GM12891 (cell line): ENCODE data around the gene PPIL1.
"Not testable (repeated sequence)": the region's sequence is repeated elsewhere in the genome, so short reads cannot be mapped to it uniquely, and the experiment has no call there.

Experiments
- DNase-seq: peaks from one replicate; pipeline ENCODE4 v3.0.0; 2011; ENCODE audit warnings: low spot score; ENCODE audit not compliant: insufficient read length
- FAIRE-seq: peaks from 2 replicates; lab custom pipeline; 2011; peaks lifted over from hg19 to GRCh38; lab: Jason Lieb, UNC
- PAX5 ChIP-seq: IDR thresholded peaks from 2 replicates; pipeline ENCODE4 v1.6.1; 2011; ENCODE audit warnings: low read length, moderate library complexity, mild to moderate bottlenecking; ENCODE audit not compliant: insufficient read depth, severe bottlenecking
- POLR2A ChIP-seq: IDR thresholded peaks from 2 replicates; pipeline ENCODE4 v1.6.1; 2011; ENCODE audit warnings: low read depth, low read length, control low read depth
- POLR2AphosphoS5 ChIP-seq: IDR thresholded peaks from 2 replicates; pipeline ENCODE4 v1.6.1; 2011; ENCODE audit warnings: low read depth, low read length, control low read depth
- POU2F2 ChIP-seq: IDR thresholded peaks from 2 replicates; pipeline ENCODE4 v1.6.1; 2011; ENCODE audit warnings: low read depth, mild to moderate bottlenecking, control low read depth, low read length, moderate library complexity
- SPI1 ChIP-seq: IDR thresholded peaks from 2 replicates; pipeline ENCODE4 v1.6.1; 2011; ENCODE audit warnings: low read depth, low read length, control low read depth
- TAF1 ChIP-seq: IDR thresholded peaks from 2 replicates; pipeline ENCODE4 v1.6.1; 2011; ENCODE audit warnings: low read depth, low read length, control low read depth

PPIL1 gene

GRCh38 chr6:36817176-36817817, 57.3 kb downstream of the PPIL1 start:
- FAIRE-seq (no peak), DNase-seq (no peak)
- no peak for TF ChIP-seq SPI1

- TF ChIP-seq SPI1 (no peak), POLR2AphosphoS5 (no peak), POU2F2 (no peak), TAF1 (no peak), PAX5 (no peak), POLR2A (no peak)
- DNase-seq (no peak), FAIRE-seq (no peak)
Measured at GRCh38 chr6:36815962-36816735, 58.5 kb downstream of the PPIL1 start.

DNA sequence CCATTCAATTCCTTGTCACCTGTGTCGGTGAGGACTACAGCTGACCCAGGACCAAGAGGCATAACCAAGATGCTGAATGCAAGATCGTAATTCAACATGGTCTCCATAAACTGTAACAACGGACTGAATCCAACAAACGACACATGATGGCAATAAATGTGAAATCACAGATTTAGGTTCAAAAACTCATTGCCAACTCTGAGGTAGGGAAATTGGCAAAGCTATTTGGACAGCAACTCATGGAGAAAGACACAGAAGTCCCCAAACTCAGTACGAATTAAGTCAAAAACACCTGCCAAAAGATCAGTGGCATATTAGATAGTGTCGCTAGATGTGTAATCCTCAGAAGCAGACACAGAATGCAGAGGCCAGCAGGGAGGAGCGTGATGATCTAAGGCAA, 60.4 kb downstream of the PPIL1 start:
- FAIRE-seq, result no peak
- DNase-seq, result no peak
- TF ChIP-seq POLR2AphosphoS5 (no peak), TAF1 (no peak), PAX5 (no peak)

- DNase-seq (no peak), FAIRE-seq (no peak)
- TF ChIP-seq TAF1, result no peak
- no peak for TF ChIP-seq PAX5
- no peak for TF ChIP-seq SPI1
- no peak for TF ChIP-seq POU2F2
- TF ChIP-seq POLR2AphosphoS5, result no peak
- no peak for TF ChIP-seq POLR2A
Measured at GRCh38 chr6:36813526-36813925, 61.1 kb downstream of the PPIL1 start.

DNA sequence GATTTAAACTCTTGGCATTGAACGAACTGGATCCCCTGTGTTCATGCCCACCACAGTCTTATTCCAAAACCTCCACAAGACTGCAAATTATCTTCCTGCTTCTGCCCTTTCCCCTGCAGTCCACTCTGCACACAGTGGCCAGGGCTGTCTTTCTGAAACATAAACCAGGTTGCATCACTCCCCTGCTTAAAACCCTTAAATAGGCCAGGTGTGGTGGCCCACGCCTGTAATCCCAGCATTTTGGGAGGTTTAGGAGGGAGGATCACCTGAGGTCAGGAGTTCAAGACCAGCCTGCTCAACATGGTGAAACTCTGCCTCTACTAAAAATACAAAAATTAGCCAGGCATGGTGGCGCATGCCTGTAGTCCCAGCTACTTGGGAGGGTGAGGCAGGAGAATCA, 61.6 kb downstream of the PPIL1 start:
- not testable (repeated sequence) for FAIRE-seq, DNase-seq

- FAIRE-seq, result no peak
- TF ChIP-seq POLR2AphosphoS5 (no peak), POLR2A (no peak), PAX5 (no peak)
- no peak for DNase-seq
Measured at GRCh38 chr6:36809941-36810803, 64.4 kb downstream of the PPIL1 start.

DNA sequence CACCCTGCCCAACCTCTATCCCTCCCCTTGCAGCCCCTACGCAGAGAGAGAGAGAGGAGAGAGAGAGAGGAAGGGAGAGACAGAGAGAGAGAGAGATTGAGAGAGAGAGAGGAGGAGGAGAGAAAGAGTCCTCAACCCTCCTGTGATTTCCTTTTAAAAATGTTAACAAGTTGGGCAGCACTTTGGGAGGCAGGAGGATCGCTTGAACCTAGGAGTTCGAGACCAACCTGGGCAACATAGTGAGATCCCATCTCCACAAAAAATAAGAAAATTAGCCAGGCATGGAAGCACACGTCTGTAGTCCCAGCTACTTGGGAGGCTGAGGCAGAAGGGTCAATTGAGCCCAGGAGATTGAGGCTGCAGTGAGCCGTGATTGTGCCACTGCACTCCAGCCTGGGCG, 65.4 kb downstream of the PPIL1 start:
- FAIRE-seq (no peak), DNase-seq (no peak)
- TF ChIP-seq PAX5, result no peak
- no peak for TF ChIP-seq SPI1
- TF ChIP-seq TAF1, result no peak
- no peak for TF ChIP-seq POLR2AphosphoS5
- TF ChIP-seq POU2F2, result no peak
- TF ChIP-seq POLR2A, result no peak

- DNase-seq, result no peak
- TF ChIP-seq POLR2AphosphoS5 (no peak), POU2F2 (no peak), POLR2A (no peak), TAF1 (no peak), SPI1 (no peak), PAX5 (no peak)
- no peak for FAIRE-seq
Measured at GRCh38 chr6:36808634-36809033, 66.0 kb downstream of the PPIL1 start.

DNA sequence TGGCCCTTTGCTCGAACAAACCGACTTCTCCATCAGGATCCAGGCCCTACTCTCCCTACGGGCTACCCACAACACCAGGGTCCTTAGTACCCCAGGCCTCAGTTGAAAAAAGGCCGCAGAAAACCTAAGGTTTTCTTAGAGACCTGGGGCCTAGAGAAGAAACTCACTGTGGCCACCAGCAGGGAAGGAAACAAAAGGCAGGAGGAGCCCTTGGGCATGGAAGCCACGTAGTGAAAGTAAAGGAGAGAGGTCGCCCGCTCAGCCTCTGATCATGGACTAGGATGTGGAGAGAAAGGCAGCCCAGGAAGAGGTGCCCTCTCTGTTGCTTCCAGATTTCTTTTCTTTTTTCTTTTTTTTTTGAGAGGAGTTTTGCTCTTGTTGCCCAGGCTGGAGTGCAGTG, 66.9 kb downstream of the PPIL1 start:
- FAIRE-seq, result no peak
- DNase-seq, result no peak
- TF ChIP-seq POU2F2 (no peak), POLR2A (no peak), TAF1 (no peak), POLR2AphosphoS5 (no peak), PAX5 (no peak), SPI1 (no peak)

DNA sequence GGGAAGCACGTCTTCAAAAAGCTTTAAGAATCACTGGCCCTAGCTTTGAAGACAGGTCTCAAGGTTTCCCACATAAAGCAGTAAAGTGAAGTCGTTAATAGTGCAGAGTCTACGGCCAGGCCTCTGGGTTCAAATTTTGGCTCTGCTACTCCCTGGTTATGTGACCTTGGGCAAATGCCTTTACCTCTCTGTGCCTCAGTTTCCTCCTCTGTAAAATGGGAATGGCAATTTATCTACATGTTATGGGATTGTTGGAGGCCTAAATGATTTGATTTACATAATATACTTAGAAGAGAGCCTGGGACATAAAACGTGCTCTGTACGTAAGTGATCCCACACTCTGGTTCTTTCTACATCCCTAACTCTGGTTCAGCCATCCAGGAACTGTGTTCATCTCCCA, 67.5 kb downstream of the PPIL1 start:
- FAIRE-seq (no peak), DNase-seq (no peak)
- TF ChIP-seq SPI1, result no peak
- TF ChIP-seq POLR2A, result no peak
